ENCODE data around the gene PFDN5. TPM values are rescaled to one million over a fixed set of nuclear protein-coding genes. Genes with fewer than 3 reads are reported as not detected.
A peak's percentile ranks its signal among the peaks of the same experiment; 100 is the strongest.

The PFDN5 gene
- total and polyA plus RNA-seq, 10 of the 15 experiments (the other 5 are each of a cell fraction or from before 2014, with no cell fraction given): 300 to 1,596 (median 495) TPM

DNA sequence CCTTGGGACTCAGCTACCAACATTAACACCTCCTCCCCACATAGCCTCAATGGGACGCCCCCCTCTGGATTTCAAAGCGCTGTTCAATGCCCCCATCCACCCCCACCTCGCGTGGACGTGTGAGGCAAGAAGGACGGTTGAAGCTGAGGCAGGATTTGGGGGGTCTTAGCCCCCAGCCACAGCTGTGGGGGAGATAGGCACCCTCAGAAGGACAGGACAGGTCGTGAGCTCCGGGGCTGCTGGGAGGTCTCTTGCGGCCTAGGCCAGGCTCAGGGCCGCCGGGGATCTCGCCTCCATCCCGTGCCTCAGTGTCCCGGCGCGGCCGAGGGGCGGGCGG, 49.1 kb downstream of the PFDN5 start (continued):
- TF ChIP-seq, protein P1, sequence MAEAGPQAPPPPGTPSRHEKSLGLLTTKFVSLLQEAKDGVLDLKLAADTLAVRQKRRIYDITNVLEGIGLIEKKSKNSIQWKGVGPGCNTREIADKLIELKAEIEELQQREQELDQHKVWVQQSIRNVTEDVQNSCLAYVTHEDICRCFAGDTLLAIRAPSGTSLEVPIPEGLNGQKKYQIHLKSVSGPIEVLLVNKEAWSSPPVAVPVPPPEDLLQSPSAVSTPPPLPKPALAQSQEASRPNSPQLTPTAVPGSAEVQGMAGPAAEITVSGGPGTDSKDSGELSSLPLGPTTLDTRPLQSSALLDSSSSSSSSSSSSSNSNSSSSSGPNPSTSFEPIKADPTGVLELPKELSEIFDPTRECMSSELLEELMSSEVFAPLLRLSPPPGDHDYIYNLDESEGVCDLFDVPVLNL (IDR thresholded peaks at IDR 0.05; ENCODE audit: low read depth, low read length): no peak
- TF ChIP-seq, protein P2, sequence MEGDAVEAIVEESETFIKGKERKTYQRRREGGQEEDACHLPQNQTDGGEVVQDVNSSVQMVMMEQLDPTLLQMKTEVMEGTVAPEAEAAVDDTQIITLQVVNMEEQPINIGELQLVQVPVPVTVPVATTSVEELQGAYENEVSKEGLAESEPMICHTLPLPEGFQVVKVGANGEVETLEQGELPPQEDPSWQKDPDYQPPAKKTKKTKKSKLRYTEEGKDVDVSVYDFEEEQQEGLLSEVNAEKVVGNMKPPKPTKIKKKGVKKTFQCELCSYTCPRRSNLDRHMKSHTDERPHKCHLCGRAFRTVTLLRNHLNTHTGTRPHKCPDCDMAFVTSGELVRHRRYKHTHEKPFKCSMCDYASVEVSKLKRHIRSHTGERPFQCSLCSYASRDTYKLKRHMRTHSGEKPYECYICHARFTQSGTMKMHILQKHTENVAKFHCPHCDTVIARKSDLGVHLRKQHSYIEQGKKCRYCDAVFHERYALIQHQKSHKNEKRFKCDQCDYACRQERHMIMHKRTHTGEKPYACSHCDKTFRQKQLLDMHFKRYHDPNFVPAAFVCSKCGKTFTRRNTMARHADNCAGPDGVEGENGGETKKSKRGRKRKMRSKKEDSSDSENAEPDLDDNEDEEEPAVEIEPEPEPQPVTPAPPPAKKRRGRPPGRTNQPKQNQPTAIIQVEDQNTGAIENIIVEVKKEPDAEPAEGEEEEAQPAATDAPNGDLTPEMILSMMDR (IDR thresholded peaks at IDR 0.05 in 2 of 3, conservative IDR thresholded peaks at IDR 0.05 in 1 of 3; ENCODE audit: control insufficient read depth in 2 of 3, extremely low read depth in 1 of 3, insufficient read depth in 1 of 3, low read depth in 3 of 3, low read length in 3 of 3): no peak
- TF ChIP-seq ZNF217 (IDR thresholded peaks at IDR 0.05) (no peak), JUND (IDR thresholded peaks at IDR 0.05; ENCODE audit: low read depth, low read length) (no peak), CBX3 (IDR thresholded peaks at IDR 0.05; ENCODE audit: borderline replicate concordance, low read depth) (no peak)

DNA sequence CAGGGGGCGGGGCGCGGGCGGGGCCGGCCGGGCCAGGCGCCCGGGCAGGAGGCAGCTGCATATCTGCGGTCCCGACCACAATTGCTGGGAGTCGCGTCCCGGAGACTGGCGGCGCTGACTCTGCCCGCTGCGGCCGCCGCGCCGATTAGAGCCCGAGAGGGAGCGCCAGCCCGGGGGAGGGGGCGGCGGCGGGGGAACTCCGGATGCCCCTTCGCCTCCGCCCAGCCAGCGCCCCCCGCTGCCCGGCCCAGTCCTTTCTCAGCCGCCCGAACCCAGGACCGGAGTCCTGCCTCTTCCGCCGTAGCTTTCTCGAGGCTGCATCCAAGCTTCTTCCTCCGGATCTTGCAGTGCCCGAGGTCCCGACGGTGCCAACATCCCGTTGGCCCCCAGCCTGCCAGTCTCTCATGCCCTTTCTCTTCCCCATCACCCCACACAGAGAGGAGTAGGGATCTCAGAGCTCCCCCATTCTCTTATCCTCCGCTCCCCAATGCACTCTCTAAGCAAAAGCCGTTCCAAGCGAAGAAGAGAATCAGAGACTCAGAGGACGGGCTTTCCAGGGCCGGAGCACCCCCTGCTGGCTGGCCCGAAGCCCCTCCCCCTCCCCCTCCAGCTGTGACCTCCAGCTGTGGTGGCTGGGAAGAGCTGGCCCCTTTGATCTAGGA, 49.6 kb downstream of the PFDN5 start:
- POLR2A ChIA-PET: interaction anchor here (1.0 to 3.4 kb wide), 9 partner anchors 10 to 156 kb away, joined by 3 to 41 read pairs (median 5); partner anchors contain the start of genes SP1 and TARBP2
- H3K9ac ChIP-seq (ENCODE audit: control insufficient read depth, insufficient read depth, low read length): peak overlapping the region; percentile 34; the same call in 1 of the 2 replicates
- TF ChIP-seq YBX1 (IDR thresholded peaks at IDR 0.05): no peak
- TF ChIP-seq, protein P3, sequence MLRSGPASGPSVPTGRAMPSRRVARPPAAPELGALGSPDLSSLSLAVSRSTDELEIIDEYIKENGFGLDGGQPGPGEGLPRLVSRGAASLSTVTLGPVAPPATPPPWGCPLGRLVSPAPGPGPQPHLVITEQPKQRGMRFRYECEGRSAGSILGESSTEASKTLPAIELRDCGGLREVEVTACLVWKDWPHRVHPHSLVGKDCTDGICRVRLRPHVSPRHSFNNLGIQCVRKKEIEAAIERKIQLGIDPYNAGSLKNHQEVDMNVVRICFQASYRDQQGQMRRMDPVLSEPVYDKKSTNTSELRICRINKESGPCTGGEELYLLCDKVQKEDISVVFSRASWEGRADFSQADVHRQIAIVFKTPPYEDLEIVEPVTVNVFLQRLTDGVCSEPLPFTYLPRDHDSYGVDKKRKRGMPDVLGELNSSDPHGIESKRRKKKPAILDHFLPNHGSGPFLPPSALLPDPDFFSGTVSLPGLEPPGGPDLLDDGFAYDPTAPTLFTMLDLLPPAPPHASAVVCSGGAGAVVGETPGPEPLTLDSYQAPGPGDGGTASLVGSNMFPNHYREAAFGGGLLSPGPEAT (IDR thresholded peaks at IDR 0.05; ENCODE audit: low read depth): no peak
- TF ChIP-seq YY1 (IDR thresholded peaks at IDR 0.05; ENCODE audit: low read depth, low read length): peak; percentile 58; the same call in 1 of the 2 replicates
- no peak for TF ChIP-seq ZNF384 (IDR thresholded peaks at IDR 0.05; ENCODE audit: borderline replicate concordance, low read depth, low read length)
- peak; percentile 49; the same call in 1 of the 2 replicates for TF ChIP-seq TBL1XR1 (IDR thresholded peaks at IDR 0.05; ENCODE audit: low read depth, low read length)
- TF ChIP-seq PAX5 (IDR thresholded peaks at IDR 0.05; ENCODE audit: borderline replicate concordance, low read depth, low read length): 0 out of 2 replicates have a peak, but pooled peaks have one; percentile 38
- TF ChIP-seq SMC3 (IDR thresholded peaks at IDR 0.05; ENCODE audit: borderline replicate concordance, low read length): peak; percentile 86
- peak; percentile 55 for TF ChIP-seq IKZF1 (conservative IDR thresholded peaks at IDR 0.05)
- TF ChIP-seq ATF7 (IDR thresholded peaks at IDR 0.05; ENCODE audit: low read depth): no peak
- no peak for TF ChIP-seq ZNF217 (IDR thresholded peaks at IDR 0.05)
- TF ChIP-seq SMAD5 (IDR thresholded peaks at IDR 0.05; ENCODE audit: low read depth): no peak
- TF ChIP-seq MLLT1 (IDR thresholded peaks at IDR 0.05): peak; percentile 58; the same call in 1 of the 2 replicates

More for the DNA sequence above, 49.6 kb downstream of the PFDN5 start:
- RAD21 ChIA-PET (ENCODE audit: unreplicated experiment): interaction anchor here (0.6 to 2.6 kb wide), 34 partner anchors 10 to 401 kb away, joined by 3 to 118 read pairs (median 4); partner anchors contain the start of genes AAAS, ESPL1, MYG1 and PFDN5
- peaks cover 0 to 5% of the 10 kb centered on the region in 2 experiments; a peak in 1 of 4 replicates for H3K27me3 ChIP-seq (replicated peaks in 1 of 2; ENCODE audit: control insufficient read depth in 2 of 2, insufficient read depth in 2 of 2, low read length in 1 of 2)
- BruUV-seq (replicated peaks): no TSS peak
- H3K4me3 ChIP-seq: peak overlapping the region; percentile 80
- WGBS (ENCODE audit: insufficient coverage, insufficient replicate concordance, low lambda C conversion rate, missing lambda C conversion rate): under 1% methylated on average over 19 of the region's 50 CpGs
- H3K36me3 ChIP-seq (ENCODE audit: control insufficient read depth in 2 of 2, insufficient read depth in 2 of 2, low read length in 1 of 2): no peaks in the 10 kb centered on the region
- SMC1A ChIA-PET (ENCODE audit: uncharacterized antibody, unreplicated experiment): interaction anchor here (0.6 to 4.2 kb wide), 26 partner anchors 7 to 278 kb away, joined by 3 to 123 read pairs (median 4); partner anchors contain the start of genes AAAS, MYG1 and PFDN5
- H4K20me1 ChIP-seq (ENCODE audit: control insufficient read depth, insufficient read depth): no peaks in the 10 kb centered on the region
- ATAC-seq: peak; percentile 95
- no peak for DNase-seq (ENCODE audit: low read depth, low spot score)
- no peak for FAIRE-seq
- CTCF ChIA-PET: interaction anchor here (0.5 to 7.5 kb wide), 61 partner anchors 7 to 305 kb away, joined by 3 to 240 read pairs (median 4); partner anchors contain the start of genes AAAS, CSAD, ESPL1 and ITGB7
- no peak overlapping the region for H3K27ac ChIP-seq (ENCODE audit: control insufficient read depth, insufficient read depth)
- H2AFZ ChIP-seq (ENCODE audit: control insufficient read depth, low read depth, low read length): peak overlapping the region; percentile 94
- H3K79me2 ChIP-seq (ENCODE audit: control insufficient read depth, insufficient read depth, low read length): no peaks in the 10 kb centered on the region
- intact Hi-C loops (cut with micrococcal nuclease; ENCODE audit: unreplicated experiment): loop anchor here (1.0 kb wide), 3 partner anchors 21 to 186 kb away; no protein-coding TSS in a partner anchor
- peak overlapping the region; percentile 96 for H3K4me2 ChIP-seq (ENCODE audit: control insufficient read depth, insufficient read depth)
- no peaks in the 10 kb centered on the region for H3K9me3 ChIP-seq (replicated peaks; ENCODE audit: control insufficient read depth, insufficient read depth, low read length)
- in situ Hi-C loops (cut with MboI): loop anchor here (5.0 kb wide), 1 partner anchor 77 kb away; the partner anchor contains the start of gene AMHR2
- peaks cover 5% of the 10 kb centered on the region for H3K4me1 ChIP-seq (ENCODE audit: control insufficient read depth, insufficient read depth, low read length)

Data from GM12878 (cell line).